Measurements from ENCODE around the gene SLC25A25. TPM values are rescaled to one million over a fixed set of nuclear protein-coding genes. Genes with fewer than 3 reads are reported as not detected.

The SLC25A25 gene
- total and polyA plus RNA-seq, 9 of the 15 experiments (the other 6 are each of a cell fraction or from before 2014, with no cell fraction given) = 0.07 to 35.9 (median 23.2) TPM

DNA sequence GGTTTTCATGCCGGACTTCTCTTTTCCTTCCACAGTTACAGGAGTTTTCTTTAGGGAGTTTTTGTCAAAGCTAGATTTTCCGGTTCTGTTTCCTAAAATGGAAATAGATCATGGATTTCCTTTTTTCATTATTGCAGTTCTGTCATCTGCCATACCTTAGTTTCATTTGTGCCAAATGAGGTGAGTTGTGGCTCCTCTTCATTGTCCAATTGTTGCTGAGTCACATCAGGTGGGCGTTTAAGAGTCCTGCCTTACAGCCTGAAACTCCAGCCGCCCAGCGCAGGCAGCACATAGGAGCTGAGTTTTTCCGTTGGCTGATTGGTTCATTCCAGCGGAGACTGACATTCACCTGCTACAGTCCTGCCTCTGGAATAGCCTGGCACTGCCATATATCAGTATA lies 14.1 kb downstream of the SLC25A25 start:
- ChIA-PET POLR2A (interaction anchor here (0.6 to 7.0 kb wide), 5 partner anchors 10 to 924 kb away, joined by 3 to 82 read pairs (median 8); partner anchors contain the start of genes NAIF1 and SLC25A25), CTCF (ENCODE audit: low intra/inter-chr PET ratio) (no interaction called here)
- WGBS (ENCODE audit: insufficient coverage, low coverage, missing lambda C conversion rate) = 11% methylated on average over 7 of the region's 7 CpGs
- H3K79me2 ChIP-seq (ENCODE audit: control insufficient read depth, insufficient read depth, low read length) = peaks cover 90% of the 10 kb centered on the region
- DNase-seq (ENCODE audit: extremely low read depth in 1 of 4, low spot score in 3 of 4) = peak; percentile 55 to 90 (median 61)
- no peak overlapping the region for H3K4me3 ChIP-seq
- no peak overlapping the region for H2AFZ ChIP-seq (ENCODE audit: low read depth, low read length)
- H3K9me1 ChIP-seq (ENCODE audit: control insufficient read depth, insufficient read depth, low read length) = no peaks in the 10 kb centered on the region
- intact Hi-C loops (cut with micrococcal nuclease) = loop anchor here (2.0 to 5.0 kb wide), 2 partner anchors 33 to 35 kb away; no protein-coding TSS in a partner anchor
- H4K20me1 ChIP-seq (replicated peaks; ENCODE audit: control insufficient read depth, insufficient read depth, low read length) = no peaks in the 10 kb centered on the region
- peak overlapping the region; percentile 59 for H3K4me2 ChIP-seq (ENCODE audit: insufficient read depth, low read length)
- H3K9ac ChIP-seq (ENCODE audit: insufficient read depth in 1 of 2, low read depth in 2 of 2, low read length in 2 of 2) = peak overlapping the region; percentile 60 to 84; a peak in 3 of 4 replicates
- no TSS peak for BruUV-seq (replicated peaks)
- in situ Hi-C loops (cut with MboI) = no loop called here
- no peaks in the 10 kb centered on the region for H3K9me3 ChIP-seq (replicated peaks; ENCODE audit: control insufficient read depth, insufficient read depth, low read depth, low read length)
- H3K27ac ChIP-seq (ENCODE audit: extremely low read depth, low read depth, low read length) = peak overlapping the region; percentile 99
- H3K4me1 ChIP-seq (replicated peaks in 1 of 2; ENCODE audit: control insufficient read depth in 2 of 2, insufficient read depth in 2 of 2, low read length in 2 of 2) = peaks cover 53 to 61% of the 10 kb centered on the region in 2 experiments
- ATAC-seq = peak; percentile 54
- peak; percentile 90 for FAIRE-seq
- H3K36me3 ChIP-seq (ENCODE audit: control insufficient read depth, insufficient read depth, low read length) = peaks cover 43% of the 10 kb centered on the region; the same call in 2 of the 3 replicates
- H3K27me3 ChIP-seq (ENCODE audit: control insufficient read depth in 2 of 2, insufficient read depth in 2 of 2, low read length in 2 of 2) = no peaks in the 10 kb centered on the region
- TF ChIP-seq ZNF253 (CRISPR knock-in tag; conservative IDR thresholded peaks at IDR 0.05) (no peak), ZKSCAN3 (CRISPR knock-in tag; IDR thresholded peaks at IDR 0.05) (no peak), SMARCC2 (IDR thresholded peaks at IDR 0.05; ENCODE audit: low read depth) (peak; percentile 66; the same call in 1 of the 2 replicates), MECOM (CRISPR knock-in tag; IDR thresholded peaks at IDR 0.05) (0 out of 2 replicates have a peak, but pooled peaks have one; percentile 62), ZNF79 (CRISPR knock-in tag; IDR thresholded peaks at IDR 0.05; ENCODE audit: low read depth) (no peak), BACH1 (tag; IDR thresholded peaks at IDR 0.05) (peak; percentile 85), JUN (IDR thresholded peaks at IDR 0.05; ENCODE audit: borderline replicate concordance, low read depth, low read length) (peak; percentile 52; the same call in 1 of the 2 replicates), JUN (CRISPR knock-in tag; IDR thresholded peaks at IDR 0.05; ENCODE audit: borderline replicate concordance) (no peak), KLF16 (IDR thresholded peaks at IDR 0.05) (0 out of 2 replicates have a peak, but pooled peaks have one; percentile 21), ZNF57 (CRISPR knock-in tag; IDR thresholded peaks at IDR 0.05) (no peak), POLR2AphosphoS5 (IDR thresholded peaks at IDR 0.05; ENCODE audit: control insufficient read depth, insufficient read depth, low read depth, low read length) (no peak), L3MBTL2 (IDR thresholded peaks at IDR 0.05) (0 out of 2 replicates have a peak, but pooled peaks have one; percentile 10), NFE2 (IDR thresholded peaks at IDR 0.05; ENCODE audit: low read depth) (peak; percentile 99), ASH1L (IDR thresholded peaks at IDR 0.05; ENCODE audit: borderline replicate concordance, low read depth, partially characterized antibody) (no peak), IFI16 (CRISPR knock-in tag; IDR thresholded peaks at IDR 0.05) (0 out of 2 replicates have a peak, but pooled peaks have one; percentile 10), XRCC5 (IDR thresholded peaks at IDR 0.05; ENCODE audit: low read depth, low read length) (no peak), CREBBP (IDR thresholded peaks at IDR 0.05; ENCODE audit: low read depth, low read length) (no peak), TRIM24 (IDR thresholded peaks at IDR 0.05) (no peak), SAFB2 (IDR thresholded peaks at IDR 0.05; ENCODE audit: borderline replicate concordance, low read depth, low read length, severe bottlenecking) (no peak)
- TF ChIP-seq, protein P1, sequence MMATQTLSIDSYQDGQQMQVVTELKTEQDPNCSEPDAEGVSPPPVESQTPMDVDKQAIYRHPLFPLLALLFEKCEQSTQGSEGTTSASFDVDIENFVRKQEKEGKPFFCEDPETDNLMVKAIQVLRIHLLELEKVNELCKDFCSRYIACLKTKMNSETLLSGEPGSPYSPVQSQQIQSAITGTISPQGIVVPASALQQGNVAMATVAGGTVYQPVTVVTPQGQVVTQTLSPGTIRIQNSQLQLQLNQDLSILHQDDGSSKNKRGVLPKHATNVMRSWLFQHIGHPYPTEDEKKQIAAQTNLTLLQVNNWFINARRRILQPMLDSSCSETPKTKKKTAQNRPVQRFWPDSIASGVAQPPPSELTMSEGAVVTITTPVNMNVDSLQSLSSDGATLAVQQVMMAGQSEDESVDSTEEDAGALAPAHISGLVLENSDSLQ (IDR thresholded peaks at IDR 0.05) = peak; percentile 81
- TF ChIP-seq, protein P2, sequence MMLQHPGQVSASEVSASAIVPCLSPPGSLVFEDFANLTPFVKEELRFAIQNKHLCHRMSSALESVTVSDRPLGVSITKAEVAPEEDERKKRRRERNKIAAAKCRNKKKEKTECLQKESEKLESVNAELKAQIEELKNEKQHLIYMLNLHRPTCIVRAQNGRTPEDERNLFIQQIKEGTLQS (IDR thresholded peaks at IDR 0.05) = 0 out of 2 replicates have a peak, but pooled peaks have one; percentile 15
- TF ChIP-seq, protein P2 (CRISPR knock-in tag; conservative IDR thresholded peaks at IDR 0.05) = no peak
- TF ChIP-seq, protein P3, sequence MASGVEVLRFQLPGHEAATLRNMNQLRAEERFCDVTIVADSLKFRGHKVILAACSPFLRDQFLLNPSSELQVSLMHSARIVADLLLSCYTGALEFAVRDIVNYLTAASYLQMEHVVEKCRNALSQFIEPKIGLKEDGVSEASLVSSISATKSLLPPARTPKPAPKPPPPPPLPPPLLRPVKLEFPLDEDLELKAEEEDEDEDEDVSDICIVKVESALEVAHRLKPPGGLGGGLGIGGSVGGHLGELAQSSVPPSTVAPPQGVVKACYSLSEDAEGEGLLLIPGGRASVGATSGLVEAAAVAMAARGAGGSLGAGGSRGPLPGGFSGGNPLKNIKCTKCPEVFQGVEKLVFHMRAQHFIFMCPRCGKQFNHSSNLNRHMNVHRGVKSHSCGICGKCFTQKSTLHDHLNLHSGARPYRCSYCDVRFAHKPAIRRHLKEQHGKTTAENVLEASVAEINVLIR (CRISPR knock-in tag; IDR thresholded peaks at IDR 0.05) = no peak
